HG03558 (cell line): ENCODE results near the gene PHTF2.

Experiments
- ATAC-seq: cut with Tn5 transposase; IDR thresholded peaks from one replicate; pipeline ENCODE4 v1.9.1; 2021; ENCODE audit warnings: moderate number of reproducible peaks; ENCODE audit not compliant: unreplicated experiment; ENCODE audit errors: extremely low read depth

PHTF2 gene

DNA sequence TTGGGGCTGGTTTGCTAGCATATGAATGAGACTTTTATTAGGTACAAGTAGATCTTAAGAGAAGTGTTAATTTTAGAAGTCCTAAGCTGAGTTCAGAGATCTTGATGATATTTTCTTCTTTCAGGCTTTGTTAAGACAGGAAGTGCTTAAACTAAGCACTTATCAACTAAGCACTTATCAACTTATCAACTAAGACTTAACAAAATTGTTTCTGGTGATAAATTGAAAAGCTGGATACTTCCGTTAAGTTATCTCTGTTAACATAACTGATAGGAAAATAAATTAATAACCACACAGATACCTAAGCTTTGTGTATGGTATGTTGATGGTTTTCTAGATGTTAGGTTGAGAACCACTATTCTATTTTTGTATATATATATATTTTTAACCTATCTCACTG lies 113.7 kb downstream of the PHTF2 start:
- ATAC-seq, result no peak

DNA sequence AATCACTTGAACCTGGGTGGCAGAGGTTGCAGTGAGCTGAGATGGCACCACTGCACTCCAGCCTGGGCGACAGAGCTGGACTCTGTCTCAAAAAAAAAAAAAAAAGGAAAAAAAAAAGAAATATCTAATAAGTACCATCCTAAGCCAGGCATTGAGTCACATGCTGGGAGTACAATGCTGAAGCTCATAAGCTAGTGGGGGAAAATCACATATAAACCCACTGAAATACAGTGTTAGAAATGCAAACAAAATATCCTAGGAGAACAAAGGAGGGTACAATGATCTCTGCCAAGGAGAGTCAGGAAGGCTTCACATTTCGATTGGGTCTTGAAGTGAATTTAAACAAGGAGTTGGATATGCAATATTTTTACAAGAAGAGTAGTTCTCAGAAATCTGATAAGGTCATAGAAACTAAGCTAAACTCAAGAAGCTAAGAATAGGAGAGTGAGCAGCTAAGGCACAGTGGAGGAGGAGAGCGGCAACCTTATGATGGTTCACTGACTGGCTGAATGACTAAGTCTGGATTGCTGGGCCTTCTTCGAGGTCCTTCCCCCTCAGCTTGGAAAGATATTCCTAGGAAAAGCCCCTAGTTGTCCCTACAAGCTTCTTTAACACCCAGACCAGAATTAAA lies 115.5 kb downstream of the PHTF2 start:
- ATAC-seq, result no peak

DNA sequence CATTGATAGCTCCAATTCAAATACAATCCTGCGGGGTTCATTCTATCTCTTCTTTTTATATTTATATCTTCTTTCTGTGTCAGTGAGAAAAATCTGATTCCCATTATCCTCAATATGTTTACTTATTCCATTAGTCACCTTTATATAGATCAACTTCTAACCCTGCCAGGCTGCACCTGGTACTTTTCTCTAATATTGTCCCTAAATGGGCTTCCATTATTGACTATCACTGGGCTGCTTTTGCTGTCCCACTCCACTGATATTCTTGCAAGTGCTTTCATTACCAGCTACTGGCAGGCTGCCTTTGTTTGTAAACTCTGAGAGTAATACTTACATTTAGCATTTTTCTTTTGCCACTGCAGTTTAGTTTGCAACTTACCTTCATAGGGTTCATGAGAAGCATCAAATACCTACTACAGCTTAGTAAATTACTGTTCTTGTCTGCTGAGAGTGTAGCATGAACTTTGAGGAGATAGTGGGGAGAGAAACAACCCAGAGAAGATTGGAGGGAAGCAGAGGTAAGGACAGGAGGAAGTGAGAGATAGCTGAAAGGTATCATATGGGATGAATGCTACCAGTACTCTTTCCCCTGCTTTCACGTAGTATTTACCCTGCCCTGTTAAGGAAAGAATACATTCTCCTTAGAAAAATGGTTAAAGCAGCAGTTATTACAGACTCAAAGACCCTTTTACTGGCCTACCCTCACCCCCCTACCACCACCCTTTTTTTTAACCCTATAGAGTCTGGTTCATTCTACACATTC lies 119.1 kb downstream of the PHTF2 start:
- ATAC-seq, result no peak

DNA sequence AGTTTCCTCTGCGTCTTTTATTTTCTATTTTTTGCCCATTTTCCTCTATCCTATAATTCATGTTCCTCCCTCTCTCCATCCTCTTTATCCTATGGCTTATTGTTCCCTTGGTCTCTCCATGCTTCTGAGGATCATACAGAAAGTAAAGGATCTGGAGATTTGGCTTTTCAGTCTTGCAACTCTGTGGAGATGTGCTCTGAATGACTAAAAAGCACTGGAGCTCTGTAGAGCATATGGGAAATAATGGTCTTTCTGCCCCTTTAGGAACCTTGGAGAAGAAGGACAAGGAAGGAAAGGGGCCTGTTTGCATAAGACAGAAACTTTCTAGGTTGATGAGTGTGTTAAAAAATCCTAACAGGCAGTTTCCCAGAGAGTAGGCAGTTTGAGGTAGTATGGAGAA lies 120.1 kb downstream of the PHTF2 start:
- no peak for ATAC-seq

DNA sequence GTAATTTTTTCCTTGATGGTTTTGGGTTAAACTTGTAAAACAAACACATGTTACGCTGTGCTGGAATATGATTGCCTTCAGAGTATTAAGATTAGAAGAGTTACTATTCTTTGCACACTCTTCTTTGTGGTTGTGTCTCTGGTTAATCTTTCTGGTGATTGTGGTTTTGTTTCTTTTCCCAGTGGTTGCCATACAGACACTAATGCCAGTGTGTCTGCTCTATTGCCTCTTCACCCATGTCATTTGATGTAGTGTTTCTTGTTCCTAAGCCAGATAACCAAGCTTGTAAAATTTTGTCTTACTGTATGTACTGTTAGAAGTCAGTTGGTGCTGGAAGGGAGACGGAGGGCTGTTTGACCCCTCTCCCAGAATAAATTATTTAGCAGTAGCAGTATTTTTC lies 124.8 kb downstream of the PHTF2 start:
- ATAC-seq, result no peak

DNA sequence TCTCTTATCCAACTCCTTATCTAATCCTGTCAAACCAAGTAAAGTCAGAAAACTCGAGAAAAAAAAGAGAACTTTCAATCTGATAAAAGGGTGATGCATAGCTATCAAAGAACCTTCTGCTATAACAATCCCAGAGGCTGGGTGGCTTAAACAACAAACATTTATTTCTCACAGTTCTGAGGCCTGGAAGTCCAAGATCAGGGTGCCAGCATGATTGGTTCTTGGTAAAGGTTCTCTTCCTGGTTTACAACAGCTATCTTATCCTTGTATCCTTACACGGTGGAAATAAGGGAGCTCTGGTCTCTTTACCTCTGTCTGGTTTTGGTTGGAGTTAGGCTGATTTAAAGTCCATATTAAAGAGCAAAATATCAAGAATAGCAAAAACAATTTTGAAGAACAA lies 131.9 kb downstream of the PHTF2 start:
- no peak for ATAC-seq

DNA sequence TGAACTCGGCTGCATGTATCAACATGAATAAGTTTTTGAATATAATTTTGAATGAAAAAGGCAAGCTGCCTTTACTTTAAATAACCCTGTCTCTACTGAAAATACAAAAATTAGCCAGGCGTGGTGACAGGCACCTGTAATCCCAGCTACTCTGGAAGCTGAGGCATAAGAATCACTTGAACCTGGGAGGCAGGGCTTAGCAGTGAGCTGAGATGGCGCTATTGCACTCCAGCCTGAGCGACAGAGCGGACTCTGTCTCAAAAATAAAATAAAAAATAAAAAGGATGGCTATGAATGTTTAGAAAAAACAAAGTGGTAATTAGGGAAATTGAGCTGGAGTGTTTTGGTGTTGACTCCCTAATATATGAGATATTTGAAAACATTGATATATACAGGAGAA lies 133.3 kb downstream of the PHTF2 start:
- no peak for ATAC-seq

DNA sequence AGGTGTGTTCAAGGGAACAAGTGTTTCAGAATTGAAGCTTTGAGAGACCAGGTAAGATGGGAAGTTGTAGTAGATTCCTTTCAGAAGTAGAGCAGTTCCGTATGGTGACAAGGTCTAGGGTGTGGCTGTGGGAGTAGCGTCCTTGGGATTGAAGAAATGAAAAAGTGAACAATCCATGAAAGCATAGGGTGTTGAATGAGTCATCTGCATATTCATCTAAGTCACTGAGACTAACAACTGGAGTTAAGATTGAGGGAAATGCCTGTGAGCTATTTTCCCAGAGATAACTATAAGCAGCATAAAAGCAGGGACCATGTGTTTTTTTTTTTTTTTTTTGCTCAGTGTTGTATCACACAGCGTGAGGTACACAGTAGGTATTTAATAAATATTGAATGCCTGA lies 134.8 kb downstream of the PHTF2 start:
- ATAC-seq, result no peak

DNA sequence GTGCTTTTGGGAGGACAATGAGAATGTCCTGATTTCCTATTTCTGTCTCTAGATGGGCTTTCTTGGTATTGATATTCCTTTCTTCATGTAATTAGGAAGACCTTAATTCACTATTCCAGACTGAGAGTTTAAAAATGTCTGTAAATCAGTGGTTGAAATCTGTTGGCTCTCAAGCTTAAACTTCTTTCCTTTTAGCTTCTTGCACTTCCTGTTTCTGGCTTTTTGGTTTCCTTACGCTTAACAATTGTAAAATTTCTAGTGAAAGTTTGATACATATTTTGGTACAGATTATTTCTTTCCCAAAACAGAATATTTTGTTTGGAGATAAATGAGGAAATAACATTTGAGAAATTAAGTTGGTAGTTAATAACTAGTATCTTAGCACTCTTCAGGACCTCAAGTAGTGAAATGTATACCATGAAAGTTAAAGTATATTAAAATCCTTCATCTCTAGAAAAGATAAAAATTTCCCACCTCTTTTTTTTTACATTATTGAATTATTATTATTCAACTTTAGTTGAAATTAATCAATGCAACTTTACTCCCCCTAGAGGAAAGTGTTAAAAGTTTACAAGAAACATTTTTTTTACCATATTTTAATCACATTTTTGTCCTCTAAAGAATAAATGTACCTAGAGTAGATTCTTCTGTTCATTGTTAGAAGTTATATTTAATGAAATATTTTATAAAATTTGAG lies 137.2 kb downstream of the PHTF2 start:
- no peak for ATAC-seq

DNA sequence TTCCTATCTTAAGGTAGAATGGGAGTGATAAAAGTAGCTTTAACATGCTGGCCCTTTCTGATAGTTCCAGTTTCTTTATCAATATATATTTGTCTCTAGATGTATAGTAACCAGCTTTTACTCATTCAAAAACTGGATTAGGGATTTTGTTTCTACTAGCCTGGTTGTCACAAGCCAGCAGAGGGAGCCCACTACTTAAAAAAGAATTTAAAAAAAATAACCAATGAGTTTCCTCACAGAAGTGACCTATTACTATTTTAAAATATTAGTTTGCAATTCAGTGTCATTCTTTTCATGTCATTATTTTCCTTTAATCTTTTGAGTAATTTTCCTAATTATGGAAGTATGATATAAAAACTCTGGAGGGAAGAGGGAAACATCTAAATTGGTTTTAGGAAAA lies 142.1 kb downstream of the PHTF2 start:
- ATAC-seq, result no peak

DNA sequence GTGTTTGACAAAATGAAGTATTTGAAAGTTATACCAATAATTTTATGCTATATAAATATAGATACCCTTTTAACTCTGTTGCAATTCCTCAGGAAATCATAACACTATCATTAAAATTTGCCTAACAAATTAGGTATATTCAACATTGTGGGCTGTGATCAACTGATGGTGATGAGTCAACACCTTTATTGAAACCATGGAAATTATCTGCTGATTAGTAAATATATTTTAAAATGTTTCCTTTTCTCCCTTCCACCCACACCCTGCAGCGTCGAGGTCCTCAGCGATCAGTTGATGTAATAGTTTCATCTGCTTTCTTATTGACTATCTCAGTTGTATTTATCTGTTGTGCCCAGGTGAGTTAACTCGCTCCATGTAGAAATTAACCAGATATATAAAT lies 143.9 kb downstream of the PHTF2 start:
- no peak for ATAC-seq

DNA sequence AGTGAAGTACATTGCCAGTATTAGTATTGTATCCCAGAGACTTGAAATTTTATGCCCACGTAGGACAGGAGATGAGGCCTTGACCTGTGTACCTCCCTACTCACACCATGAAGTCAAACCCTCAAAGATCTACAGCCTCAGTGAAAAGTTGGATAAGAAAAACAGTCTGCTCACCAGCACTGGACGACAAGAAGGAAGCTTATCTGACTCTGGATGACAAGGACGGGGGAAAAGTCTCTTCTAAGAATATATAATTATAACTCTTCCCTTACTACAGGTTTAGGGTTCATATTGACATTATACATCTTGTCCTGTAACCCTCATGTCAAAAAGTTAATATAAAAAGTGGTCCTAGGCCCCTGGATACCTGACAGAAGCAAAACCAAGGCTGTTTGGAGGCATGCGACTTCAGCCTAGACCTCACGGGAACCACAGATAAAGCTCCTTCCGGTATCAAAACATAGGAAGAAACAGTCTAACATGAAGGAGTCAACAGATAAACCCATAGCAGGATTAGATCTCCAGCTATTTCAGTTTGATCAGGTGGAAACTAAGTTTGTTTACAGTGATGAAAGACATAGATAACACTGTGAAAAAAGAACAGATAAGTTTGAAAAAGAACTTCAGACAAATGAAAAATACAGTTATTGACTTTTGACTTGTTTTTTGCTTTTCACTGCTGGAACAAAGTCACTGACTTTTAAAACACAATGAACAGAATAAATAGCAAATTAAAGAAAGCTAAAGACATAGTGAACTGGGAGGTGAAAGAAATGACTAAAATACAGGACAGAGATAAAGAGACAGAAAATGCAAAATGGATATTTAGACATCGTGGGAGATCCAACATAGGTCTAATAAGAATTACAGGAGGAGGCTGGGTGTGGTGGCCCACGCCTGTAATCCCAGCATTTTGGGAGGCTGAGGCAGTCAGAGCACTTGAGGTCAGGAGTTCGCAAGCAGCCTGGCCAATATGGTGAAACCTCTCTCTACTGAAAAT lies 145.9 kb downstream of the PHTF2 start:
- ATAC-seq, result no peak

DNA sequence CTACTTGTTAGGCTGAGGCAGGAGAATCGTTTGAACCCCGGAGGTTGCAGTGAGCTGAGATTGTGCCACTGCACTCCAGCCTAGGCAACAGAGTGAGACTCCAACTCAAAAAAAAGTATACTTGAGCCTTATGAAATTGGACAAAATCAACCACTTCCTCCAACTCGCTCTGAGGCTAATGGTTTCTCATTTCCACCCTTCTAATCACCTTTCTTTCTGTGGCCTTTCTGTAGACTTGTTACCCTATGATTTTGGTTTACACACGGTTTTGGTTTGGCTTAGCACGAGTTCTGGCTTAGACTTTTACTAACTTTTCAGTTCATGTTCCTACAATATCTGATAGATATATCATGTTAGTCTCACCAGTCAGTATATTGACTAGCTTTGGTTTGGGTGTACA lies 152.0 kb downstream of the PHTF2 start:
- no peak for ATAC-seq

DNA sequence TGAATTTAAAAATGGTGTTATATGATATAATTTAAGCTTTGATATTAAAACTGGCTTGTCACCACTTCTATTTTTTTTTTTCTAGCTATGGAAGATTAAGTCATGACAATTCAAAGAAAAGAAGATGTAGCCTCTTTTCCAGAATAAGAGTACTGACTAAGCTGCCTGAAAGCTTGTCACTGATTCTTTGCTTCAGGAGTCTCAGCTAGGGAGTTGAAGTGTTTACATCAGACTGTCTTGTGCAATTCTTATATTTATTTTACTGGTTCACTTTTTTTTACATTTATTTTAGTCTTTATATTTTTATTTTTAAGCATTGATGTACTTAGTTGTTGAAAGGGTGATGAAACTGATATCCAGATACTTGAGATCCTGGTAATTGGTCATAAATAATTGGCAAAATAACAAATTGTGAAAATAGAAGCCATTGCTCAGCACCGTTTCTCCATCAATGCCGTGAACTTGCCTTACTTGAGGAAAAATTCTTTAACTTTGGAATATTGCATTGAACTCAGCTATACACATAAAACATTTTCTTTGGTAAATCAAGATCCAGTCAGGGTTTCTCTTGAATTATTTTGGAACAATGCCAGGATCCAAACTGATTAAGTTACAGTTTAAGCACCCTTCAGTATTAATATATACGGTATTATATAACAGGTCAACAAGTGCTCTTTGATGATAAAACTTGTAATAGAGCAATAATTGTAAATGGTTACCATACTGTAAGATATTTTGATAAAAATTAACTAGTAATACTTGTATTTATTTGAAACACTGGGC lies 156.4 kb downstream of the PHTF2 start:
- no peak for ATAC-seq

DNA sequence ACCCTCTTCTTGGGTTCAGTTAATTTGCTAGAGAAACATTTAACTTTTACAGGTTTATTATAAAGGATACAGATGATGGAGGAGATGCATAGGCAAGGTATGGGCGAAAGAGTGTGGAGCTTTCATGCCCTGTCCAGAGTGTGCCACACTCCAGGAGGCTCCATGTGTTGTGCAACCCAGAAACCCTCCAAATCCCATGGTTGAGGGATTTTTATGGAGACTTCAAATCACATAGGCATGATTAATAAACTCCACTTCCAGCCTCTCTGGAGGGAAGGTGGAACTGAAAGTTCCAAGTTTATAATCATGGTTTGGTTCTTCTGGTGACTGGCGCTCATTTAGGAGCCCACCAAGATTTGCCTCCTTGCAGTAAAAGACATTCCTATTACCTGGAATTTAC lies 159.9 kb downstream of the PHTF2 start:
- no peak for ATAC-seq

DNA sequence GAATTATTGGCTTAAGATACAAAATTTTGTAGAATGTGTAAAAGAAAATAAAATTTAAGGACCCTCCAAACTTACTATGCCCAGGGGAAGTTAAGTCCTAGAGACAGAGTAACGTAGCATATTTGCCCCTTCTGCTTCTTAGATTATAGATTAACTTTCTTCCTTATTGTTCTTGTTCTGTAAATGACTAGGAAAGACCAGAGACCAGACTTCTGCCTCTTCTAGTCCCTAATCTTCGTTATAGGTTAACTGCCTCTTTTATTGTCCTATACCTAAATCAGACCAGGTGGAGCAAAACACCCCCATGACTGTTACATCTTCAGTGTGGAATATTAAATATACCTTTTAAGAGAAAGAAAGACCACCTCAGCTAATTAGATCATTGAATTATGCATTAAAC lies 160.5 kb downstream of the PHTF2 start:
- ATAC-seq, result no peak

DNA sequence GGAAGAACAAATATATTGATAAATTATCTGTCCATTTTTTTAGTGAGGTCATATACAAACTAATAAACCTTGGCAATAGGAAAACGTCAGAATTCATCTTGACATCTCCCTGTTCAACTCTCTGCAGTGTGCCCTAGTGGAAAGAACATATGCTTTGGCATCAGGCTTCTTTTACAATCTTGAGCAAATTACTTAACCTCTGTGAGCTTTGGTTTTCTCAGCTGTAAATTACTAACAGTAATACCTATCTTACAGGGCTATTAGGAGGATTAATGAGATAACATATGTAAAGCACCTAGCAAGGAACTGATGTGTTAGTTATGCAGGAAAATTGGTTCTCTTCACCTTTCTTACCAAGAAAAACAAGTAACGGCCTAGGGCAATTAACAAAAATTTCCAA lies 161.8 kb downstream of the PHTF2 start:
- ATAC-seq, result no peak

DNA sequence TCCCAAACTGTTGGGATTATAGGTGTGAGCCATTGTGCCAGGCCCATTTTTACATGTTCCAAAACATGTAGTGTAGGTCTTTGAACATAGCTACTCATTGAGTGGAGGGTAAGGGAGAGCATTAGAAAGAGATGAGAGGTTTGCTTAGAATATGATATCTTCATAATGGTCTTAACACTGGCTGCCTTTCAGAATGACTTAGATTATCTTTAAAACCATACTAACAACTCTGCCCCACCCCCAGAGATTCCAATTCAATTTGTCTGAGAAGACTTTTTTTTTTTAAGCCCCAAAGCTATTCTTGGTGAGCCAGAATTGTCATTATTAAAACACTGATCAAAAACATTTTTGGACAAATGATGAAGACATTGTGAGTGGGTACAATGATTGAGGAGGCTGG lies 168.9 kb downstream of the PHTF2 start:
- ATAC-seq, result no peak

DNA sequence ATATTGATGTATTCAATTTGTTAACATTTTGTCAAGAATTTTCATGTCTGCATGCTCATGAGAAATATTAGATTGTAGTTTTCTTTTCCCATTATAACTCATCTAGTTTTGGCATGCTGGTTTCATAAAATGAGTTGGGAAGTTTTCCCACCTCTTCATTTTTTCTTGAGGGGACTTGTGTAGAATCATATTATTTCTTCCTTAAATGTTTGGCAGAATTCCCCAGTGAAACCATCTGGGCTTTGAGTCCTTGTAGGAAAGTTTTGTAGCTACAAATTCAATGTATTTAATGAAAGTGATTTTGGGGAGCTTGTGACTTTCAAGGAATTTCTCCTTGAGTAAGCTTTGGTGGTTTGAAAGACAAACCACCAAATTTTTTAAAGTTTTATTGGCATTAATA lies 173.2 kb downstream of the PHTF2 start:
- no peak for ATAC-seq
